ENCODE results near the gene MYOF.

The MYOF gene

DNA sequence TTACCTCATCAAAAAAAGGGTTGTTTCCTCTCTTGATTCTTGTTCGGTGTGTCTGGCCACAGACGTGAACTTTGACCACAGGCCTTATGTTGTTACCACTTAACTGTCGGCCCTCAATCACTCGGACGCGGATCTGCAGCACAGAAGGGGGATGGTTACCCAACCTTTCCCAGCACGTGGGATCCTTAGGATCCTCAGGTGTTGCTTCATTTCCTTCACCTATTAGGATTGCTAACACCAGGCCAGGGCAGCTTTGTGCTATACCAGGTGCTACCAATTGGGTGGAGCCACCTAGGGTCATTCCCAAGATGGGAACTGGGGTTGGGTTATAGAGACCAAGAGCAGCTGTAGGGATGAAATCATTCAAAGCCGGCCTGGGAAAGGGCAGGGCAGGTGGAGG lies 73.4 kb downstream of the MYOF start:
- TF ChIP-seq CTCF (IDR thresholded peaks at IDR 0.05; ENCODE audit: low read depth, low read length): no peak
- no peak overlapping the region for H3K4me3 ChIP-seq (replicated peaks in 1 of 2; ENCODE audit: low read depth in 2 of 2, low read length in 2 of 2)
- no peak for DNase-seq (ENCODE audit: low read depth in 2 of 2)

GRCh38 chr10:93406364-93407145 lies 75.6 kb downstream of the MYOF start:
- no peak for TF ChIP-seq CTCF (IDR thresholded peaks at IDR 0.05; ENCODE audit: low read depth, low read length)
- no peak overlapping the region for H3K4me3 ChIP-seq (replicated peaks in 1 of 2; ENCODE audit: low read depth in 2 of 2, low read length in 2 of 2)
- DNase-seq (ENCODE audit: low read depth in 2 of 2): peak; percentile 37 to 46

DNA sequence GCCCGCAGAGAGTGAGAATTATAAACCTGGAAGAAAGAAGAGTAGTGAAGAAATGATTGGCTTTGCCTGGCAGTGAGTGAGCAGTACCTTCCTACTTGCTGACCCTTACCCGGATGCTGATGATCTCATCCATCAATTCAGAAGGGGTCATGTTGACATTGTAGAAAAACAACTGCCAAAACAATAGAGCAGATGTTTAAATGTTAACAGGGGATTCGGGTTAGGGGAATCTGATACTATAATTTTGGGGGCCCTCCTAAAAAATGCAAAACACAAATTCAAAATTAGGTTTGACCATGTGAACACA lies 78.1 kb downstream of the MYOF start:
- TF ChIP-seq CTCF (IDR thresholded peaks at IDR 0.05; ENCODE audit: low read depth, low read length): no peak
- H3K4me3 ChIP-seq (replicated peaks in 1 of 2; ENCODE audit: low read depth in 2 of 2, low read length in 2 of 2): no peak overlapping the region
- no peak for DNase-seq (ENCODE audit: low read depth in 2 of 2)

- DNase-seq (ENCODE audit: low read depth in 2 of 2): no peak
- TF ChIP-seq CTCF (IDR thresholded peaks at IDR 0.05; ENCODE audit: low read depth, low read length): no peak
- H3K4me3 ChIP-seq (replicated peaks in 1 of 2; ENCODE audit: low read depth in 2 of 2, low read length in 2 of 2): no peak overlapping the region
Observed at GRCh38 chr10:93403152-93404047, 78.7 kb downstream of the MYOF start.

DNA sequence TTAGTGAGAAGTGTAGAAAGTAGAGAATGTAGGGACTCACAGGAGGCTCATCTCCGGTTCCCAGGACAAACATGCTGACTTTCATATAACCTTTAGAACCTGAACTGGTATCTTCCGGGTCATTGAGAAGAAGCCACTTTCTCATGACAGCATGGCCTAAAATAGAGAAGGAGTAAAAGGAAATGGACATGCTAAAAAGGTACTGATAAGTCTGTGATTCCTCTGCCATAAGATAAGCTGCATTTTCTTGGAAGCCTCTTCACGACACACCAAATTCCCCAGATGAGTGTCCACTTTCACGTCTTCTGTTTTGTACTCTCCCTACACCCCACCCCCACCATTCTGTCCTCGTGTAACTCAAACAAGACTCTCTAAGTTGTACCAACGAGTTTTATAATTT lies 79.9 kb downstream of the MYOF start:
- DNase-seq (ENCODE audit: low read depth in 2 of 2): no peak
- TF ChIP-seq CTCF (IDR thresholded peaks at IDR 0.05; ENCODE audit: low read depth, low read length): no peak
- H3K4me3 ChIP-seq (replicated peaks in 1 of 2; ENCODE audit: low read depth in 2 of 2, low read length in 2 of 2): no peak overlapping the region

DNA sequence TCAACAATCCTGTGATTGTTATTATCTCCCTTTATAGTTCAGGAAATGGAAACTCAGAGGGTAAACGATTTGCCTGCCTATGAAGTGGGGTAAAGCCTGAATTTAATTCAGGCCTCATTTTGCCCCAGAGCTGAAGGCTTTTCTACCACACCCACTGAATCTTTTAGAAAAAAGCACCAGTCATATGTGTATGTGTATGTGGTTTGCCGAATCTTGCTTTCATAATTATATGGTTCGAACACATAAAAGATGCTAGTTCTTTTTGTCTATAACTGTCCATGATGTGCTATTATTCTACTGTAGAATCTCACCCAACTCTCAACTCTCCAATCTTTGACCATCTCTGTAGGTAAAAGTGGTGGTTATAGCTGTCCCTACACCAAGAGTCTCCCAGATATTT lies 83.6 kb downstream of the MYOF start:
- no peak overlapping the region for H3K4me3 ChIP-seq (replicated peaks in 1 of 2; ENCODE audit: low read depth in 2 of 2, low read length in 2 of 2)

More for the DNA sequence above, 83.6 kb downstream of the MYOF start:
- DNase-seq (ENCODE audit: low read depth in 2 of 2): no peak
- no peak for TF ChIP-seq CTCF (IDR thresholded peaks at IDR 0.05; ENCODE audit: low read depth, low read length)
